Measurements from ENCODE around the gene GRK2. TPM values are rescaled to one million over a fixed set of nuclear protein-coding genes. Genes with fewer than 3 reads are reported as not detected.

Gene GRK2
- total and polyA plus RNA-seq, 9 of the 15 experiments (the other 6 are each of a cell fraction or from before 2014, with no cell fraction given), result 0.24 to 95.8 (median 56.5) TPM

DNA sequence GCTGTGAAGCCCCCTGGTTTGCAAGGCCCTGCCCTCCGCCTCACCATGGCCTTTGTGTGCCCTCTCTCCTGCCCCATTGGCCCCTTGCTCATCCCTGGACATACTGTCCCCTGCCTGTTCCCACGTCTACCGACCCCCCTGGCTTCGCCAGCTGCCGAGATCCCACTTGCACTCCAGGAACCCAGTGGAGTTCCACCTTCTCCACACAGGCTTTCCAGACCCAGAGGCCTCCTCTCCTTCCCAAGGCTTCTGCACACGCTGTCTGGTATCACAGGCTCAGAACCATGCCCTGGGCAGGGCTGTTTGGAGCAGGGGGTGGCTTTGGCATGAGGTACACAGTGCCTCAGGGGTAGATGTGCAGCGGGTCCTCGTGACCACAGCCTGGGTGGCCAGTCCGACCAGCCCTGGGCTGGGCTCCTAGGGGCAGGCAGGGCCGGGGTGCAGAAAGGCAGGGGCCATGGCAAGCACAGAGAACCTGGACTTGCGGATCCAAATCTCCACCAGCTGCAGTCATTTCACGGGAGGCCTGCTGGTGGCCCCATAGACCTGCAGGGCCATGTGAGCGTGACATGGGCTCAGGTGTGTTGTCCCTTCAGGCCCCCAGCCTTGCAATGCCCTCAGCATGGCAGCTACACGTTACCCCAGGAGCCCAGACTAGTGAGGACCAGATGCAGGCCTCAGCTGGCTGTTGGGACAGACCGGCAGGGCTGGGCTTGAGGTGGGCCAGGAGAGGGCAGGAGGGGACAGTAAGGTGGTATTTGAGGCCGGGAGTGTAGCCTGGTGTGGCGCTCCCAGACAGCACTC is 9.5 kb downstream of the GRK2 start:
- ATAC-seq (peak; percentile 3; the same call in 2 of the 3 replicates), FAIRE-seq (no peak), DNase-seq (ENCODE audit: extremely low read depth in 1 of 4, low spot score in 3 of 4) (no peak)
- Histone ChIP-seq H3K27ac (ENCODE audit: extremely low read depth, low read depth, low read length) (peak overlapping the region; percentile 95), H3K9me1 (ENCODE audit: control insufficient read depth, insufficient read depth, low read length) (no peaks in the 10 kb centered on the region), H3K9me3 (replicated peaks; ENCODE audit: control insufficient read depth, insufficient read depth, low read depth, low read length) (no peaks in the 10 kb centered on the region), H2AFZ (ENCODE audit: low read depth, low read length) (no peak overlapping the region), H3K4me1 (replicated peaks in 1 of 2; ENCODE audit: control insufficient read depth in 2 of 2, insufficient read depth in 2 of 2, low read length in 2 of 2) (peaks cover 27 to 88% of the 10 kb centered on the region in 2 experiments), H3K9ac (ENCODE audit: insufficient read depth in 1 of 2, low read depth in 2 of 2, low read length in 2 of 2) (peak overlapping the region; percentile 82 to 89), H3K27me3 (ENCODE audit: control insufficient read depth in 2 of 2, insufficient read depth in 2 of 2, low read length in 2 of 2) (no peaks in the 10 kb centered on the region), H4K20me1 (replicated peaks; ENCODE audit: control insufficient read depth, insufficient read depth, low read length) (peaks cover 3% of the 10 kb centered on the region; the same call in 1 of the 2 replicates), H3K36me3 (ENCODE audit: control insufficient read depth, insufficient read depth, low read length) (peaks cover 81% of the 10 kb centered on the region; the same call in 2 of the 3 replicates), H3K4me3 (no peak overlapping the region), H3K79me2 (ENCODE audit: control insufficient read depth, insufficient read depth, low read length) (peaks cover 84% of the 10 kb centered on the region), H3K4me2 (ENCODE audit: insufficient read depth, low read length) (no peak overlapping the region; the same call in 1 of the 2 replicates)
- ChIA-PET CTCF (ENCODE audit: low intra/inter-chr PET ratio) (interaction anchor here (1.7 kb wide), 1 partner anchor 41 kb away, joined by 6 read pairs; no protein-coding TSS in a partner anchor), POLR2A (interaction anchor here (0.6 kb wide), 1 partner anchor 25 kb away, joined by 3 read pairs; no protein-coding TSS in a partner anchor)
- 81% methylated on average over 17 of the region's 17 CpGs for WGBS (ENCODE audit: insufficient coverage, low coverage, missing lambda C conversion rate)
- TF ChIP-seq ZNF551 (CRISPR knock-in tag; IDR thresholded peaks at IDR 0.05), result no peak
- TF ChIP-seq, protein P1, sequence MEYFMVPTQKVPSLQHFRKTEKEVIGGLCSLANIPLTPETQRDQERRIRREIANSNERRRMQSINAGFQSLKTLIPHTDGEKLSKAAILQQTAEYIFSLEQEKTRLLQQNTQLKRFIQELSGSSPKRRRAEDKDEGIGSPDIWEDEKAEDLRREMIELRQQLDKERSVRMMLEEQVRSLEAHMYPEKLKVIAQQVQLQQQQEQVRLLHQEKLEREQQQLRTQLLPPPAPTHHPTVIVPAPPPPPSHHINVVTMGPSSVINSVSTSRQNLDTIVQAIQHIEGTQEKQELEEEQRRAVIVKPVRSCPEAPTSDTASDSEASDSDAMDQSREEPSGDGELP (CRISPR knock-in tag; IDR thresholded peaks at IDR 0.05; ENCODE audit: borderline replicate concordance), result 0 out of 2 replicates have a peak, but pooled peaks have one; percentile 19
- 0 out of 2 replicates have a peak, but pooled peaks have one; percentile 21 for TF ChIP-seq GABPB1 (CRISPR knock-in tag; IDR thresholded peaks at IDR 0.05)
- no peak for TF ChIP-seq MTA2 (IDR thresholded peaks at IDR 0.05; ENCODE audit: low read depth)
- no peak for TF ChIP-seq NRF1 (conservative IDR thresholded peaks at IDR 0.05 in 1 of 2, IDR thresholded peaks at IDR 0.05 in 1 of 2)
- peak; percentile 38 for TF ChIP-seq RBFOX2 (IDR thresholded peaks at IDR 0.05; ENCODE audit: low read depth, low read length)
- peak; percentile 21; the same call in 1 of the 2 replicates for TF ChIP-seq FOXK1 (CRISPR knock-in tag; IDR thresholded peaks at IDR 0.05; ENCODE audit: borderline replicate concordance)
- TF ChIP-seq MYC (IDR thresholded peaks at IDR 0.05; ENCODE audit: low read depth, low read length), result 0 out of 2 replicates have a peak, but pooled peaks have one; percentile 28
- TF ChIP-seq MYC (CRISPR knock-in tag; IDR thresholded peaks at IDR 0.05; ENCODE audit: borderline replicate concordance, low read depth), result no peak
- TF ChIP-seq, protein P2, sequence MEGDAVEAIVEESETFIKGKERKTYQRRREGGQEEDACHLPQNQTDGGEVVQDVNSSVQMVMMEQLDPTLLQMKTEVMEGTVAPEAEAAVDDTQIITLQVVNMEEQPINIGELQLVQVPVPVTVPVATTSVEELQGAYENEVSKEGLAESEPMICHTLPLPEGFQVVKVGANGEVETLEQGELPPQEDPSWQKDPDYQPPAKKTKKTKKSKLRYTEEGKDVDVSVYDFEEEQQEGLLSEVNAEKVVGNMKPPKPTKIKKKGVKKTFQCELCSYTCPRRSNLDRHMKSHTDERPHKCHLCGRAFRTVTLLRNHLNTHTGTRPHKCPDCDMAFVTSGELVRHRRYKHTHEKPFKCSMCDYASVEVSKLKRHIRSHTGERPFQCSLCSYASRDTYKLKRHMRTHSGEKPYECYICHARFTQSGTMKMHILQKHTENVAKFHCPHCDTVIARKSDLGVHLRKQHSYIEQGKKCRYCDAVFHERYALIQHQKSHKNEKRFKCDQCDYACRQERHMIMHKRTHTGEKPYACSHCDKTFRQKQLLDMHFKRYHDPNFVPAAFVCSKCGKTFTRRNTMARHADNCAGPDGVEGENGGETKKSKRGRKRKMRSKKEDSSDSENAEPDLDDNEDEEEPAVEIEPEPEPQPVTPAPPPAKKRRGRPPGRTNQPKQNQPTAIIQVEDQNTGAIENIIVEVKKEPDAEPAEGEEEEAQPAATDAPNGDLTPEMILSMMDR (IDR thresholded peaks at IDR 0.05 in 2 of 3, conservative IDR thresholded peaks at IDR 0.05 in 1 of 3; ENCODE audit: insufficient read depth in 2 of 3, low read depth in 1 of 3, low read length in 3 of 3), result peak; percentile 11 to 29 (median 29); a peak in 3 of 6 replicates
- TF ChIP-seq, protein P3, sequence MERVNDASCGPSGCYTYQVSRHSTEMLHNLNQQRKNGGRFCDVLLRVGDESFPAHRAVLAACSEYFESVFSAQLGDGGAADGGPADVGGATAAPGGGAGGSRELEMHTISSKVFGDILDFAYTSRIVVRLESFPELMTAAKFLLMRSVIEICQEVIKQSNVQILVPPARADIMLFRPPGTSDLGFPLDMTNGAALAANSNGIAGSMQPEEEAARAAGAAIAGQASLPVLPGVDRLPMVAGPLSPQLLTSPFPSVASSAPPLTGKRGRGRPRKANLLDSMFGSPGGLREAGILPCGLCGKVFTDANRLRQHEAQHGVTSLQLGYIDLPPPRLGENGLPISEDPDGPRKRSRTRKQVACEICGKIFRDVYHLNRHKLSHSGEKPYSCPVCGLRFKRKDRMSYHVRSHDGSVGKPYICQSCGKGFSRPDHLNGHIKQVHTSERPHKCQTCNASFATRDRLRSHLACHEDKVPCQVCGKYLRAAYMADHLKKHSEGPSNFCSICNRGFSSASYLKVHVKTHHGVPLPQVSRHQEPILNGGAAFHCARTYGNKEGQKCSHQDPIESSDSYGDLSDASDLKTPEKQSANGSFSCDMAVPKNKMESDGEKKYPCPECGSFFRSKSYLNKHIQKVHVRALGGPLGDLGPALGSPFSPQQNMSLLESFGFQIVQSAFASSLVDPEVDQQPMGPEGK (CRISPR knock-in tag; IDR thresholded peaks at IDR 0.05; ENCODE audit: borderline replicate concordance), result no peak
- TF ChIP-seq POLR2G (IDR thresholded peaks at IDR 0.05; ENCODE audit: low read depth, low read length), result peak; percentile 58
- TF ChIP-seq HNRNPL (IDR thresholded peaks at IDR 0.05; ENCODE audit: low read depth, low read length), result no peak
- intact Hi-C loops (cut with micrococcal nuclease), result no loop called here
- in situ Hi-C loops (cut with MboI), result loop anchor here (5.0 kb wide), 1 partner anchor 36 kb away; no protein-coding TSS in a partner anchor
- no TSS peak for BruUV-seq (replicated peaks)

Data from K562 (cell line).